Neural cell (in vitro differentiated cells): ENCODE results near the gene GNG13. TPM values are rescaled to one million over a fixed set of nuclear protein-coding genes. Genes with fewer than 3 reads are reported as not detected.

ENCODE experiments used
- H2AFZ ChIP-seq: fragments of 200-600, 300-800 bp; sonication (generic), shearing (Covaris generic); 2 replicates; pipeline ENCODE4 v1.6.0; 2014; ENCODE audit warnings: low read depth, mild to moderate bottlenecking, antibody characterized with exemption, low read length, moderate library complexity
- H3F3A ChIP-seq: fragments of 200-600 bp; shearing (Covaris generic); 2 replicates; pipeline ENCODE4 v1.6.1; 2016; ENCODE audit warnings: mild to moderate bottlenecking, moderate library complexity, mixed read lengths, antibody characterized with exemption, low read length; ENCODE audit not compliant: insufficient read depth, poor library complexity, severe bottlenecking
- H3K27ac ChIP-seq: fragments of 200-600, 300-800 bp; sonication (generic), shearing (Covaris generic); 2 replicates; pipeline ENCODE4 v1.5.1; 2014; ENCODE audit warnings: mild to moderate bottlenecking, low read length, moderate library complexity
- H3K27me3 ChIP-seq: fragments of 300-800, 200-600 bp; sonication (generic), shearing (Covaris generic); 2 replicates; pipeline ENCODE4 v1.6.0; 2014; ENCODE audit warnings: mild to moderate bottlenecking, low read depth, low read length, moderate library complexity; ENCODE audit not compliant: insufficient read depth
- H3K36me3 ChIP-seq: fragments of 300-800, 200-600 bp; sonication (generic), shearing (Covaris generic); 2 replicates; pipeline ENCODE4 v1.5.1; 2014; ENCODE audit warnings: mild to moderate bottlenecking, antibody characterized with exemption, low read length, moderate library complexity; ENCODE audit not compliant: insufficient read depth
- H3K4me2 ChIP-seq: fragments of 300-800, 200-600 bp; sonication (generic), shearing (Covaris generic); 2 replicates; pipeline ENCODE4 v1.6.0; 2014; ENCODE audit warnings: mild to moderate bottlenecking, low read length
- H3K4me3 ChIP-seq: fragments of 300-800, 200-600 bp; sonication (generic), shearing (Covaris generic); 2 replicates; pipeline ENCODE4 v1.5.1; 2014; ENCODE audit warnings: mild to moderate bottlenecking, low read length, moderate library complexity
- H3K79me2 ChIP-seq: fragments of 200-600 bp; shearing (Covaris generic); replicated peaks from 2 replicates; pipeline ENCODE4 v1.6.0; 2014; ENCODE audit warnings: mild to moderate bottlenecking, low read length, moderate library complexity; ENCODE audit not compliant: insufficient read depth
- H3K9ac ChIP-seq: fragments of 300-800, 200-600 bp; sonication (generic), shearing (Covaris generic); 2 replicates; pipeline ENCODE4 v1.6.1; 2016; ENCODE audit warnings: mild to moderate bottlenecking, low read length, mixed read lengths
- H3K9me2 ChIP-seq: fragments of 200-600 bp; shearing (Covaris generic); 2 replicates; pipeline ENCODE4 v1.6.1; 2016; ENCODE audit warnings: mild to moderate bottlenecking, low read length, mixed read lengths; ENCODE audit not compliant: insufficient read depth
- H3K9me3 ChIP-seq: fragments of 200-600, 300-800 bp; sonication (generic), shearing (Covaris generic); 2 replicates; pipeline ENCODE4 v1.6.1; 2016; ENCODE audit warnings: mild to moderate bottlenecking, mixed run types, low read length, moderate library complexity, mixed read lengths
- H4K20me1 ChIP-seq: fragments of 200-600 bp; shearing (Covaris generic); 2 replicates; pipeline ENCODE4 v1.6.1; 2016; ENCODE audit warnings: mild to moderate bottlenecking, mixed run types; ENCODE audit not compliant: insufficient read depth
- CTCF ChIP-seq: fragments of 450-650 bp; IDR thresholded peaks from 2 replicates; pipeline ENCODE4 v1.5.1; 2014; ENCODE audit warnings: antibody characterized with exemption, mild to moderate bottlenecking, moderate library complexity; ENCODE audit not compliant: poor library complexity, severe bottlenecking
- EP300 ChIP-seq: fragments of 450-650 bp; conservative IDR thresholded peaks from 2 replicates; pipeline ENCODE4 v1.6.1; 2014; ENCODE audit warnings: antibody characterized with exemption, mild to moderate bottlenecking, moderate library complexity; ENCODE audit not compliant: poor library complexity, severe bottlenecking
- EZH2 ChIP-seq: fragments of 200-600, 300-800 bp; shearing (Covaris generic), sonication (generic); IDR thresholded peaks from 2 replicates; pipeline ENCODE4 v1.6.1; 2014; ENCODE audit warnings: antibody characterized with exemption, low read length, borderline replicate concordance, mild to moderate bottlenecking; ENCODE audit not compliant: insufficient read depth, poor library complexity, severe bottlenecking
- MXI1 ChIP-seq: fragments of 450-650 bp; conservative IDR thresholded peaks from 2 replicates; pipeline ENCODE4 v1.6.1; 2014; ENCODE audit warnings: antibody characterized with exemption, mild to moderate bottlenecking; ENCODE audit not compliant: poor library complexity, severe bottlenecking
- POLR2AphosphoS5 ChIP-seq: IDR thresholded peaks from 2 replicates; pipeline ENCODE4 v1.6.1; 2012
- RAD21 ChIP-seq: fragments of 450-650 bp; conservative IDR thresholded peaks from 2 replicates; pipeline ENCODE4 v1.6.1; 2014; ENCODE audit warnings: antibody characterized with exemption, mild to moderate bottlenecking, moderate library complexity
- REST ChIP-seq: IDR thresholded peaks from 2 replicates; pipeline ENCODE4 v1.6.1; 2012; ENCODE audit warnings: borderline replicate concordance
- SMC3 ChIP-seq: fragments of 450-650 bp; conservative IDR thresholded peaks from 2 replicates; pipeline ENCODE4 v1.6.1; 2014; ENCODE audit warnings: antibody characterized with exemption, mild to moderate bottlenecking, moderate library complexity; ENCODE audit not compliant: poor library complexity
- TAF1 ChIP-seq: IDR thresholded peaks from 2 replicates; pipeline ENCODE4 v1.6.1; 2012; ENCODE audit warnings: low read depth
- polyA plus RNA-seq: library from polyadenylated mRNA; depleted of rRNA; stranded (reverse); fragments of >200 nt; gene quantifications from 2 replicates; pipeline ENCODE4 v1.2.3, GENCODE V29; 2014

Gene GNG13
- polyA plus RNA-seq, 1 donor from 2014 or later = not detected

- Histone ChIP-seq H3K9me2 (no peaks in the 10 kb centered on the region), H3K4me3 (no peak overlapping the region), H3K79me2 (no peaks in the 10 kb centered on the region), H3K9ac (no peak overlapping the region), H3K27me3 (no peaks in the 10 kb centered on the region), H3F3A (no peaks in the 10 kb centered on the region), H3K4me2 (no peak overlapping the region), H2AFZ (no peak overlapping the region), H4K20me1 (no peaks in the 10 kb centered on the region), H3K27ac (no peak overlapping the region), H3K36me3 (no peaks in the 10 kb centered on the region), H3K9me3 (peaks cover 12% of the 10 kb centered on the region)
- TF ChIP-seq EP300 (no peak), CTCF (no peak), REST (no peak), RAD21 (no peak), TAF1 (no peak), SMC3 (no peak), POLR2AphosphoS5 (no peak), MXI1 (no peak), EZH2 (no peak)
Measured at GRCh38 chr16:832652-833336, 32.3 kb upstream of the GNG13 start.

GRCh38 chr16:831571-832413, 31.3 kb upstream of the GNG13 start:
- Histone ChIP-seq H3F3A (no peaks in the 10 kb centered on the region), H3K79me2 (no peaks in the 10 kb centered on the region), H3K9me2 (no peaks in the 10 kb centered on the region), H3K36me3 (no peaks in the 10 kb centered on the region), H3K4me2 (no peak overlapping the region), H3K9ac (no peak overlapping the region), H3K27ac (no peak overlapping the region), H3K9me3 (peaks cover 12% of the 10 kb centered on the region), H3K27me3 (no peaks in the 10 kb centered on the region), H3K4me3 (no peak overlapping the region), H2AFZ (no peak overlapping the region), H4K20me1 (no peaks in the 10 kb centered on the region)
- TF ChIP-seq EZH2 = no peak
- no peak for TF ChIP-seq MXI1
- TF ChIP-seq POLR2AphosphoS5 = no peak
- TF ChIP-seq REST = no peak
- TF ChIP-seq EP300 = no peak
